Karpas-422 (cell line): Measurements from ENCODE around the gene OR7G1. TPM values are rescaled to one million over a fixed set of nuclear protein-coding genes. Genes with fewer than 3 reads are reported as not detected.
A peak's percentile ranks its signal among the peaks of the same experiment; 100 is the strongest.

Source experiments
- DNase-seq: peaks from one replicate; pipeline ENCODE4 v3.0.0-alpha.2; 2015
- H2AFZ ChIP-seq: fragments of 200-600 bp; sonication (generic); 2 replicates; pipeline ENCODE4 v1.6.1; 2014; ENCODE audit warnings: antibody characterized with exemption, low read length, mixed read lengths
- H3K27ac ChIP-seq: fragments of 200-600 bp; sonication (generic); 2 replicates; pipeline ENCODE4 v1.5.1; 2014; ENCODE audit warnings: mild to moderate bottlenecking, low read length, moderate library complexity
- H3K27me3 ChIP-seq: fragments of 200-600 bp; sonication (generic); 2 replicates; pipeline ENCODE4 v1.6.1; 2014; ENCODE audit warnings: low read length, mixed read lengths
- H3K36me3 ChIP-seq: fragments of 200-600 bp; sonication (generic); 2 replicates; pipeline ENCODE4 v1.6.1; 2014; ENCODE audit warnings: low read length, mixed read lengths; ENCODE audit not compliant: insufficient read depth
- H3K4me1 ChIP-seq: fragments of 200-600 bp; sonication (generic); 2 replicates; pipeline ENCODE4 v1.6.1; 2014; ENCODE audit warnings: mild to moderate bottlenecking, low read length, mixed read lengths
- H3K4me2 ChIP-seq: fragments of 200-600 bp; sonication (generic); 2 replicates; pipeline ENCODE4 v1.6.1; 2014; ENCODE audit warnings: low read length, low read depth, mild to moderate bottlenecking; ENCODE audit not compliant: poor library complexity, severe bottlenecking
- H3K4me3 ChIP-seq: fragments of 200-600 bp; sonication (generic); 2 replicates; pipeline ENCODE4 v1.5.1; 2014; ENCODE audit warnings: mild to moderate bottlenecking, antibody characterized with exemption, low read length, mixed read lengths
- H3K79me2 ChIP-seq: fragments of 200-600 bp; sonication (generic); 2 replicates; pipeline ENCODE4 v1.6.1; 2014; ENCODE audit warnings: mild to moderate bottlenecking, low read length, mixed read lengths
- H3K9ac ChIP-seq: fragments of 200-600 bp; sonication (generic); 2 replicates; pipeline ENCODE4 v1.6.0; 2014; ENCODE audit warnings: low read length
- H3K9me2 ChIP-seq: fragments of 200-600 bp; sonication (generic), shearing (Covaris generic); replicated peaks from 2 replicates; pipeline ENCODE4 v1.6.0; 2014; ENCODE audit warnings: mild to moderate bottlenecking, low read length, moderate library complexity; ENCODE audit not compliant: insufficient read depth
- H3K9me3 ChIP-seq: fragments of 300-700, 200-600 bp; sonication (generic); 2 replicates; pipeline ENCODE4 v1.6.1; 2014; ENCODE audit warnings: low read length, mixed read lengths
- H4K20me1 ChIP-seq: fragments of 200-600 bp; sonication (generic); 2 replicates; pipeline ENCODE4 v1.6.1; 2014; ENCODE audit warnings: mild to moderate bottlenecking, antibody characterized with exemption, low read length, low read depth; ENCODE audit not compliant: insufficient read depth
- total RNA-seq: library from RNA; depleted of rRNA; stranded (reverse); fragments of >200 nt; shearing (Covaris generic); gene quantifications from 2 replicates; pipeline ENCODE4 v1.2.3, GENCODE V29; 2014; ENCODE audit warnings: low replicate concordance

The OR7G1 gene
- total RNA-seq, 1 experiment from 2014 or later = not detected

- Histone ChIP-seq H4K20me1 (peaks cover 41% of the 10 kb centered on the region), H3K27ac (no peak overlapping the region)
Measured at GRCh38 chr19:9149997-9150396, 34.4 kb upstream of the OR7G1 start.

GRCh38 chr19:9148697-9149096 is 33.1 kb upstream of the OR7G1 start:
- H4K20me1 ChIP-seq = peaks cover 28% of the 10 kb centered on the region; the same call in 1 of the 2 replicates
- peaks cover 56% of the 10 kb centered on the region for H3K36me3 ChIP-seq
- no peaks in the 10 kb centered on the region for H3K9me2 ChIP-seq
- H3K9ac ChIP-seq = no peak overlapping the region
- no peak overlapping the region for H2AFZ ChIP-seq
- no peak overlapping the region for H3K4me3 ChIP-seq
- peaks cover 100% of the 10 kb centered on the region for H3K79me2 ChIP-seq
- no peaks in the 10 kb centered on the region for H3K4me1 ChIP-seq
- H3K4me2 ChIP-seq = no peak overlapping the region
- H3K27ac ChIP-seq = no peak overlapping the region
- no peaks in the 10 kb centered on the region for H3K27me3 ChIP-seq
- no peak for DNase-seq
- H3K9me3 ChIP-seq = 0 out of 2 replicates have a peak, but pooled peaks cover 3% of the 10 kb centered on the region

More at GRCh38 chr19:9149997-9150396, 34.4 kb upstream of the OR7G1 start:
- no peaks in the 10 kb centered on the region for H3K27me3 ChIP-seq
- H3K4me1 ChIP-seq = no peaks in the 10 kb centered on the region
- 0 out of 2 replicates have a peak, but pooled peaks cover 3% of the 10 kb centered on the region for H3K9me3 ChIP-seq
- no peaks in the 10 kb centered on the region for H3K9me2 ChIP-seq
- H3K9ac ChIP-seq = no peak overlapping the region
- no peak overlapping the region for H3K4me2 ChIP-seq
- DNase-seq = no peak
- H2AFZ ChIP-seq = no peak overlapping the region
- H3K4me3 ChIP-seq = no peak overlapping the region
- H3K79me2 ChIP-seq = peaks cover 100% of the 10 kb centered on the region
- peaks cover 53% of the 10 kb centered on the region for H3K36me3 ChIP-seq

GRCh38 chr19:9146882-9147281 is 31.3 kb upstream of the OR7G1 start:
- H3K9ac ChIP-seq = no peak overlapping the region
- no peak overlapping the region for H3K27ac ChIP-seq
- H3K4me1 ChIP-seq = no peaks in the 10 kb centered on the region
- no peak for DNase-seq
- no peak overlapping the region for H3K4me2 ChIP-seq
- H3K4me3 ChIP-seq = no peak overlapping the region
- no peaks in the 10 kb centered on the region for H3K27me3 ChIP-seq
- no peak overlapping the region for H2AFZ ChIP-seq
- H3K9me2 ChIP-seq = no peaks in the 10 kb centered on the region
- peaks cover 11% of the 10 kb centered on the region; the same call in 1 of the 2 replicates for H3K9me3 ChIP-seq
- peaks cover 69% of the 10 kb centered on the region for H3K36me3 ChIP-seq
- H4K20me1 ChIP-seq = 0 out of 2 replicates have a peak, but pooled peaks cover 21% of the 10 kb centered on the region
- peaks cover 100% of the 10 kb centered on the region for H3K79me2 ChIP-seq

- H2AFZ ChIP-seq = no peak overlapping the region
- DNase-seq = no peak
- H3K79me2 ChIP-seq = peaks cover 97% of the 10 kb centered on the region
- H3K9me2 ChIP-seq = no peaks in the 10 kb centered on the region
- no peak overlapping the region for H3K4me3 ChIP-seq
- H3K9ac ChIP-seq = no peak overlapping the region
- H3K27me3 ChIP-seq = no peaks in the 10 kb centered on the region
- 0 out of 2 replicates have a peak, but pooled peaks cover 19% of the 10 kb centered on the region for H4K20me1 ChIP-seq
- H3K4me1 ChIP-seq = peaks cover 8% of the 10 kb centered on the region
- H3K9me3 ChIP-seq = peaks cover 16% of the 10 kb centered on the region; the same call in 1 of the 2 replicates
- peaks cover 71% of the 10 kb centered on the region for H3K36me3 ChIP-seq
- H3K4me2 ChIP-seq = no peak overlapping the region
- no peak overlapping the region for H3K27ac ChIP-seq
Measured at GRCh38 chr19:9144920-9145319, 29.4 kb upstream of the OR7G1 start.

GRCh38 chr19:9140159-9140874 is 24.8 kb upstream of the OR7G1 start, which contains the start of gene ZNF317:
TSS of gene ZNF317 (plus strand) at chr19:9140397. CDS start at chr19:9156017, 15,620 bp downstream.
- Histone ChIP-seq H3K27me3 (no peaks in the 10 kb centered on the region), H3K9ac (peak within 1 kb of the TSS; percentile 94), H3K4me3 (peak within 1 kb of the TSS; percentile 88), H4K20me1 (no peaks in the 10 kb centered on the region), H3K9me3 (peaks cover 13% of the 10 kb centered on the region; the same call in 1 of the 2 replicates), H3K4me1 (peaks cover 18% of the 10 kb centered on the region), H3K9me2 (no peaks in the 10 kb centered on the region), H3K79me2 (peaks cover 51% of the 10 kb centered on the region), H3K4me2 (peak within 1 kb of the TSS; percentile 93), H3K36me3 (peaks cover 42% of the 10 kb centered on the region), H3K27ac (peak within 1 kb of the TSS; percentile 59), H2AFZ (peak within 1 kb of the TSS; percentile 100)
- DNase-seq = peak; percentile 98

GRCh38 chr19:9139609-9140158 is 24.1 kb upstream of the OR7G1 start:
- no peaks in the 10 kb centered on the region for H4K20me1 ChIP-seq
- peak overlapping the region; percentile 94 for H3K9ac ChIP-seq
- peak overlapping the region; percentile 88 for H3K4me3 ChIP-seq
- peaks cover 36% of the 10 kb centered on the region for H3K36me3 ChIP-seq
- no peak overlapping the region for H3K27ac ChIP-seq
- peaks cover 45% of the 10 kb centered on the region for H3K79me2 ChIP-seq
- H3K9me3 ChIP-seq = peaks cover 13% of the 10 kb centered on the region; the same call in 1 of the 2 replicates
- peak overlapping the region; percentile 100 for H2AFZ ChIP-seq
- no peaks in the 10 kb centered on the region for H3K27me3 ChIP-seq
- H3K4me1 ChIP-seq = peaks cover 18% of the 10 kb centered on the region
- no peaks in the 10 kb centered on the region for H3K9me2 ChIP-seq
- DNase-seq = no peak
- H3K4me2 ChIP-seq = peak overlapping the region; percentile 93

GRCh38 chr19:9132422-9132821 is 16.9 kb upstream of the OR7G1 start:
- H3K79me2 ChIP-seq = no peaks in the 10 kb centered on the region
- H3K36me3 ChIP-seq = no peaks in the 10 kb centered on the region
- no peaks in the 10 kb centered on the region for H3K9me2 ChIP-seq
- H3K27me3 ChIP-seq = no peaks in the 10 kb centered on the region
- H3K4me1 ChIP-seq = peaks cover 5% of the 10 kb centered on the region
- H3K9me3 ChIP-seq = no peaks in the 10 kb centered on the region
- no peak overlapping the region for H2AFZ ChIP-seq
- no peak overlapping the region for H3K9ac ChIP-seq
- H3K4me3 ChIP-seq = no peak overlapping the region
- no peak for DNase-seq
- H4K20me1 ChIP-seq = no peaks in the 10 kb centered on the region
- H3K4me2 ChIP-seq = no peak overlapping the region
- no peak overlapping the region for H3K27ac ChIP-seq

GRCh38 chr19:9130965-9131364 is 15.4 kb upstream of the OR7G1 start:
- Histone ChIP-seq H3K27ac (no peak overlapping the region), H3K4me1 (no peaks in the 10 kb centered on the region), H3K4me2 (no peak overlapping the region), H3K9ac (no peak overlapping the region), H3K9me3 (no peaks in the 10 kb centered on the region), H3K4me3 (no peak overlapping the region), H2AFZ (no peak overlapping the region), H3K27me3 (no peaks in the 10 kb centered on the region), H3K9me2 (no peaks in the 10 kb centered on the region), H3K36me3 (no peaks in the 10 kb centered on the region), H3K79me2 (no peaks in the 10 kb centered on the region), H4K20me1 (no peaks in the 10 kb centered on the region)
- peak; percentile 51 for DNase-seq
